HepG2 (cell line): ENCODE measurements around the gene GRK5. TPM values are rescaled to one million over a fixed set of nuclear protein-coding genes. Genes with fewer than 3 reads are reported as not detected.

Experiments
- GABPA ChIP-seq, 2 experiments: IDR thresholded peaks; 2 replicates each; pipeline ENCODE4 v1.6.1; 2011 to 2016; ENCODE audit warnings: low read depth in 2 of 2, low read length in 1 of 2, missing biosample characterization in 1 of 2, missing genetic modification characterization in 1 of 2
- HOXA3 ChIP-seq: sonication (generic); formaldehyde crosslinking; IDR thresholded peaks from 2 replicates; pipeline ENCODE4 v1.5.0; 2020; ENCODE audit warnings: missing genetic modification reagents
- SKI ChIP-seq: fragments of 450-650 bp; IDR thresholded peaks from one replicate; pipeline ENCODE4 v1.6.1; 2018; ENCODE audit warnings: mild to moderate bottlenecking; ENCODE audit not compliant: partially characterized antibody
- SP5 ChIP-seq: IDR thresholded peaks from 2 replicates; pipeline ENCODE4 v1.6.1; 2016; ENCODE audit warnings: low read depth, borderline replicate concordance
- SRSF1 ChIP-seq: fragments of 200-400 bp; formaldehyde crosslinking; optimal IDR thresholded peaks from 2 replicates; pipeline ENCODE3; 2017; ENCODE audit warnings: mild to moderate bottlenecking, low read depth, low read length, moderate library complexity
- ZFP36 ChIP-seq: fragments of 150-350 bp; IDR thresholded peaks from 2 replicates; pipeline ENCODE4 v1.6.1; 2018; ENCODE audit warnings: borderline replicate concordance, low read length, low read depth; ENCODE audit not compliant: partially characterized antibody
- ZNF281 ChIP-seq: sonication (generic); formaldehyde crosslinking; IDR thresholded peaks from 2 replicates; pipeline ENCODE4 v1.4.0; 2020; ENCODE audit warnings: missing genetic modification reagents, borderline replicate concordance
- ZNF407 ChIP-seq: sonication (generic); formaldehyde crosslinking; IDR thresholded peaks from one replicate; pipeline ENCODE4 v1.5.1; 2020; ENCODE audit warnings: mild to moderate bottlenecking, missing genetic modification reagents; ENCODE audit errors: not compliant biosample characterization
- ZNF557 ChIP-seq: sonication (generic); formaldehyde crosslinking; IDR thresholded peaks from 2 replicates; pipeline ENCODE4 v1.4.0; 2020; ENCODE audit warnings: missing genetic modification reagents
- ZNF572 ChIP-seq: sonication (generic); formaldehyde crosslinking; IDR thresholded peaks from 2 replicates; pipeline ENCODE4 v1.5.1; 2020; ENCODE audit warnings: mild to moderate bottlenecking, missing genetic modification reagents
- ZNF616 ChIP-seq: sonication (generic); formaldehyde crosslinking; IDR thresholded peaks from 2 replicates; pipeline ENCODE4 v1.5.0; 2020; ENCODE audit warnings: low read depth, mild to moderate bottlenecking, missing genetic modification reagents
- ZNF800 ChIP-seq: sonication (generic); formaldehyde crosslinking; IDR thresholded peaks from 2 replicates; pipeline ENCODE4 v1.4.0; 2020; ENCODE audit warnings: missing genetic modification reagents
- polyA plus RNA-seq, 8 experiments: library from polyadenylated mRNA; depleted of rRNA in 3 of 8; stranded (reverse) in 7 of 8; unstranded in 1 of 8; fragments of >200 nt; fragmentation: Illumina TruSeq in 4 of 8; extraction: Trizol in 4 of 8; gene quantifications; 2 replicates each; pipeline versions ENCODE4 v1.2.1 to v1.2.3, GENCODE V29; 2011 to 2016; ENCODE audit warnings: low read depth in 4 of 8, missing spikeins in 1 of 8, mixed read lengths in 1 of 8; ENCODE audit not compliant: insufficient read depth in 1 of 8
- total RNA-seq, 5 experiments: library from RNA; depleted of rRNA; stranded (reverse); fragments of >200 nt; fragmentation: Illumina TruSeq; extraction: Trizol; gene quantifications; 2 replicates each; pipeline ENCODE4 v1.2.3, GENCODE V29; 2016; ENCODE audit warnings: low read depth in 1 of 5

Gene GRK5
- total and polyA plus RNA-seq, 2 of the 13 experiments (the other 11 are each of a cell fraction or from before 2014, with no cell fraction given) = 10.4 to 12.6 TPM

- TF ChIP-seq ZNF407 (CRISPR knock-in tag) (no peak), SRSF1 (no peak), ZNF572 (CRISPR knock-in tag) (no peak), ZFP36 (no peak), HOXA3 (CRISPR knock-in tag) (no peak), ZNF281 (CRISPR knock-in tag) (no peak), ZNF616 (CRISPR knock-in tag) (no peak), ZNF557 (no peak), SKI (no peak), SP5 (no peak), ZNF800 (CRISPR knock-in tag) (no peak), GABPA (IDR thresholded peaks at IDR 0.05; ENCODE audit: low read depth, low read length) (no peak), GABPA (CRISPR knock-in tag; IDR thresholded peaks at IDR 0.05; ENCODE audit: low read depth) (no peak)
These were observed 20.5 kb downstream of the GRK5 start (continued) for GRCh38 chr10:119227825-119228224.
